Stimulated activated CD8-positive, alpha-beta memory T cell treated with anti-CD3 and anti-CD28 coated beads, Interleukin-7, amount 100 ng/mL, for 24 hours (primary cell): ENCODE measurements around the gene DEPDC4.
"Not testable (repeated sequence)": the region's sequence is repeated elsewhere in the genome, so short reads cannot be mapped to it uniquely, and the experiment has no call there.

Experiments used
- DNase-seq: peaks from one replicate; pipeline ENCODE4 v3.0.0-alpha.2; 2020; ENCODE audit warnings: low read depth

DEPDC4 gene

DNA sequence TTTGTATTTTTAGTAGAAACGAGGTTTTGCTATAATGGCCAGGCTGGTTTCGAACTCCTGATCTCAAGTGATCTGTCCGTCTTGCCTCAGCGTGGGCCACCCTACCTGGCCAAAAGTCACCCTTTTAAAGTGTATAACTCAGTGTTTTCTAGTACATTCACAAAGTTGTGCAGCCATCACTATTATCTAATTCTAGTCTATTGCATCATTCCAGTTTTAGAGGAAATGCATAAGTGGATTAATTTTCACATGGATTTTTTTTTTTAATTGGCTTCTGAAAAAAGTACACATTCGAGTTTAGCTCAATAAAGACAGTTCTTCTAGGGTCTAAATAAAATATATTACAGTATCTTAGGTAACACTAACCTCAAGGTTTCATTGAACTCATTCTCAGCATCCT, 3.7 kb downstream of the DEPDC4 start:
- DNase-seq = no peak

DNA sequence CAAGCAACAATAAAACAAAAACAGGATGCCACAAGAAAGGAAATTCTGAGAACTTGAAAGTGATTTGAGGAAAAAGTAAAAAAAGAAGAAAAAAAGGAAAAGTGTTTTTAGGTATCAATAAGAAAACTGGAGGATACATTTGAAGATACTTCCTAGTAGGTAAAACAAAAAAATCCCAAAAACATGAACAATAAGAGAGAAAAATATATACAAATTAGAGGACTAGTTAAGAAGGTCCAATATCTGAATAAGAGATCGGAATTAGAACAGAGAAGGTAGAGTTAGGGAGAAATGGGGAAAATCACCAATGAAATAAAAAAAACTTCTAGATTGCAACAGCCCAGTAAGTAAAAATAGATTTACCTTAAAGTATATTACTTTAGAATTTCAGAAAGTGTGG, 8.8 kb downstream of the DEPDC4 start:
- no peak for DNase-seq

GRCh38 chr12:100254876-100255275, 12.0 kb downstream of the DEPDC4 start:
- DNase-seq = no peak

DNA sequence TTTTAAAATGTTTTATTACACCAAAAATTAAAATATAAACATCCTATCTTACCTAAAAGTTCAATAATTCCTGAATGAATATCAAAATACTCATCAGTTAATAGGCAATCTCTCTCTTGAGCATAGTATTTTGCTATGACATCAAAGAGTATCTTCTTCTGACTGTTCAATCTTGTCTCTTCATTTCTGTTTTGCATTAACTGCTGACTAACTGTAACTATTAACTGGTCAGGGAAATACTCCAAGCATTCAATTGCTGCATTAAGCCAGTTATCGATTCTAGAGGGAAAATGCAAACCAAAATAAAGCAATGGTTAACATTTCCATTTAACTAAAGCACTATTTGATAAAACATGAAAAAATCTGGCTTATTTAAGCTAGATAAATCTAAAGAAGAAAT, 13.4 kb downstream of the DEPDC4 start:
- DNase-seq = no peak

DNA sequence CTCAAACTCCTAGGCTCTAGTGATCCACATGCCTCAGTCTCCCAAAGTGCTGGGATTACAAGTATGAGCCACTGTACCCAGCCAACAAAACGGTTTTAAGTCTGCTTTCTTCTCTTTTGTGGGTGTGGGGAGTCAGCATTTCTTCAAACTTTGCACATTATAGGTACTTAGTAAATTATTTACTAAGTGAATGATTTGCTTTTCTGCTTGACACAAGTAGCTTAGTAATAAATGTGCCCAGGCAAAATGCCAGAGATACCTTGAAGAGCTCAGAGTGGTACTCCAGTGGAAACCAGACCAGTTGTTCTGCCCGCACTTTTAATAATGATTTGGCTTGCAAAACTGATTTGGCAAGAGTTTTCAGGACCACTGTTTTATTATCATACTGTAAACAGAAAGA, 15.0 kb downstream of the DEPDC4 start:
- DNase-seq = no peak

- DNase-seq = no peak
Observed at GRCh38 chr12:100249941-100250340, 16.9 kb downstream of the DEPDC4 start.

DNA sequence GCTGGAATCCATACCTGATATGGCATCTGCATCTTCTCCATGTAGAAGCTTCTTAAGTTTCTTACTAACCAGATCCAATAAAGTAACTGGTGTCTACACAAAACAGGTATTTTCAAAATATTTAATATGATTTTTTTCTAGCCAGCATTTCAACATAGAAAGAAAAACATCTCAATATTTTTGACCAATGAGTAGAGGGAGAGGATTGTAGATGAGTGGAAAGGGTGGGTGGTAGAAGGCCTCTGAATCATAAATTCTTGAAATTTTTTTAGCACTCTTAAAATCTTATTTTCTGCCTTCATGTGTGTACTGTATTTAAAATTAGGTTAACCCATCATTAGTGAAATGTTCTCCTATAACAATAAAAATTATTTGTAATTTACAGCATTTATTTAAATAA, 18.0 kb downstream of the DEPDC4 start:
- DNase-seq = no peak

DNA sequence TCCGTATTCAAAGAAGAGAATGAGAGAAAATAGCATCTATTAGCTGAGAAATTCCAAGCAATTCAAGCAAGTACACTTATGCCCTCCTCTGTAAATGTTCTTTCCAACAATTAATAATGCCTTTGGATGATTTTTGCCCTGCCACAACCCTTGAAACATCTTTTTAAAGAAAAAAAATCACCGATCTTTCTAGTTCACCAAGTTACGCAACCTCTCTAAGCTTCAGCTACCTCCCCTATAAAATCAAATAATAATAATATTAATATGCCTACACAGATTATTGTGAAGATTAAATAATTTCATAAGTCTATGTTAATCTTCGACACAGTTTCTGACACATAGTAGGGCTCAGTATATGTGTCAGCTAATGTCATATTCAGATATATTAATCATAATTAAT, 19.1 kb downstream of the DEPDC4 start:
- DNase-seq = no peak

GRCh38 chr12:100243137-100243536, 23.7 kb downstream of the DEPDC4 start:
- no peak for DNase-seq

DNA sequence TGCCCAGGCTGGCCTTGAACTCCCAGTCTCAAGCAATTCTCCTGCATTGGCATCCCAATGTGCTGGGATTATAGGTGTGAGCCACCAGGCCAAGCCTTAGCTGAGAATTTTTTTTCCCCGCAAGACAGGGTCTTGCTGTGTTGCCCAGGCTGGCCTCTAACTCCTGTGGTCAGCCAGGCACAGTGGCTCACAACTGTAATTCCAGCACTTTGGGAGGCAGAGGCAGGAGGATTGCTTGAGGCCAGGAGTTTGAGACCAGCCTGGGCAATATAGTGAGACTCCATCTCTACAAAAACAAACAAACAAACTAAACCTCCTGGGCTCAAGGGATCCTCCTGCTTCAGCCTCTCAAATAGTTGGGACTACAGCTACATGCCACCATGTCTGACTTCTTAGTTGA, 27.3 kb downstream of the DEPDC4 start:
- no peak for DNase-seq

DNA sequence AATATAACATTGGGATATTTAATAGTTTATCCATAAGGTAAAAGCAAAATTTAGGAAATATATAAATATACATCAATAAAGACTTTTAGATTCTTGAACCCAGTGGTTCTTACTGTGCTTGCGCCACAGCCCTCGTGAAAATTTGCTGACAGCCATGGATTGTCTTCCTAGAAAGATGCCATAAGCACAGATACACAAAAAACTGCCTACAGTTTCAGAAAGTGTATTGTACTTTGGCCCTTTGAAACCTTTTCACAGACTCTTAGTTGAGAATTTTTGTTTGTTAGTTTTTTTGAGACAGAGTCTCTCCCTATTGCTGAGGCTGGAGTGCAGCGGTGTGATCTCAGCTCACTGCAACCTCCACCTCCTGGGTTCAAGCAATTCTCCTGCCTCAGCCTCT, 28.1 kb downstream of the DEPDC4 start:
- DNase-seq = no peak

DNA sequence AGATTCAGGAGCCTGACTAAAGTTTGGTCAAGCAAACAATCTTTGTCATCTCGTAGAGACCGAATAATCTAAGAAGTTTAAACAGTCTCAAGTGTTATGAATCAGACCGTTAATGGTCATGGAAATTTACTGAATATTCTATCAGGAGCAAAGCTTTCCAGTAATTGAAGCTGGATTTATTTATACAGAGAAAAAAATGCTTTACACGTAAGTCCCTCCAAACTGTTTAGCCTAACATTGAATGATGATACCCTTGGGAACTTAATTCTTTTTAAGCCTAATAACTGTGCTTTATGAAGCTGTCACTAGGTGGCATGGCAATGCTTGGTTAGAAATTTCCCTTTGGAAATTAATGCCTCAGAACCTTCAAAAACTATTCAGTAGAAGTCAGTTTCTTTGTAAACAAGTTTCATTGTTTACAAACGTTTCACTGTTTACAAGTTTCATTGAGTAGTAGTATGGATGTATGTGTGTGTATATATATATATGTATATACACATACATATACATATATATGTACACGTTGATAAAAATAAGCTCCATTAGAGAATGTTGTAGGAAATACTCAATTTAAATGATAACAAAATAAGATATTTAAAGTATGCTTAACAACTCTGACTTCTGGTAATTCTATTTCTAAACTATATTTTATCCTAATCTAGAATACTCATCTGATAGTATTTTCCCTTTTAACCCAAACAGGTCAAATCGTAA, 32.1 kb downstream of the DEPDC4 start:
- no peak for DNase-seq

- DNase-seq = no peak
Observed at GRCh38 chr12:100234166-100234565, 32.7 kb downstream of the DEPDC4 start.

DNA sequence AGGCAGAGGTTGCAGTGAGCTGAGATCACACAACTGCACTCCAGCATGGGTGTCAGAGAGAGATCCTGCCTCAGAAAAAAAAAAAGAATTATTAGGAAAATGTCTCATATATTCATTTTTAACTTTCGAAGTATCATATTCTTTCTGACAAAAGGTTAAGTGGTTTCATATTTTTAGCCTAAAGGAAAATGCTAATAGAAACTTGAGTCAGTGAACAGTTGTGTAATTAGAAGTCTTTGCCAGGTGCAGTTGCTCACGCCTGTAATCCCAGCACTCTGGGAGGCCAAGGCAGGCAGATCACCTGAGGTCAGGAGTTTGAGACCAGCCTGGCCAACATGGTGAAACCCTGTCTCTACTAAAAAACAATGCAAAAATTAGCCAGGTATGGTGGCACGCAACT, 35.0 kb downstream of the DEPDC4 start:
- not testable (repeated sequence) for DNase-seq

GRCh38 chr12:100229876-100230275, 37.0 kb downstream of the DEPDC4 start:
- no peak for DNase-seq

DNA sequence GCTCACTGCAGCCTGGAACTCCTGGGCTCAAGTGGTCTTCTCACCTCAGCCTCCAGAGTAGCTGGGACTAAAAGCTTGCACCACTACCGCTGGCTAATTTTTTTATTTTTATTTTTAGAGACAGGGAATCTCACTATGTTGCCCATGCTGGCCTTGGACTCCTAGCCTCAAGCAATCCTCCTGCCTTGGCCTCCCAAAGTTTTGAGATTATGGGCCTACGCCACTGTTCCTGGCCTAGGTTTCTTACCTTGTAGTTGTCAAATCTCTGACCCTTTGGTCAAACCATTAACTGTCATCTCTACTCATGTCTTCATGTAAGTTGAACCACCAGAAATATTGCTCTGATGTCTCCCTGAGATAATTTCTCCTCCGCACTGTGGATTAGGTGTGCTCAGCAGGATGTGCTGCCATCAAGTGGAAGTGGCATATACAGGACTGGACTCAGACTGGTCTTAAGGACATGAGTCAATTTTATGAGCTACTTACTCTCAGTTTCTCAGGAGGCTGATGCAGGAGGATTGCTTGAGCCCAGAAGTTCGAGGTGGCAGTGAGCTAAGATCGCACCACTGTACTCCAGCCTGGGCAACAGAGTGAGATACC, 37.7 kb downstream of the DEPDC4 start:
- no peak for DNase-seq

DNA sequence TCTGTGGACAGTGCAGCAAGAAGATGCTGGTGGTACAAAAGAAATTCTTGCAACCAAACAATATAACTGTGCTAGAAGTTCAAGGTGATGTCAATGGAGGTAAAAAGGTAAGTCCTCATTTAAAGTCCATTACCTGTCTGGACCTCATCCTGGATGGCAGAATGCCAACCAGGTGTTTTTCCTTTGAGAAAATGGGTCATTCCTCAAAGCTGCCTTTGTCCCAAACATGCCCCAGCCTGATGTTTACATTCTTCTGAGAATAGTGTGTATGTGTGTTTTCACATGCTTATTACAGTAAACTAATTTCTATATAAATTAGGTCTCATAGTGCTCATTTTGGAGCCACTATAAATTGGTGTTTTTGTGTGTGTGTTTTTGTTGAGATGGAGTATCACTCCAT, 41.4 kb downstream of the DEPDC4 start:
- DNase-seq = no peak

DNA sequence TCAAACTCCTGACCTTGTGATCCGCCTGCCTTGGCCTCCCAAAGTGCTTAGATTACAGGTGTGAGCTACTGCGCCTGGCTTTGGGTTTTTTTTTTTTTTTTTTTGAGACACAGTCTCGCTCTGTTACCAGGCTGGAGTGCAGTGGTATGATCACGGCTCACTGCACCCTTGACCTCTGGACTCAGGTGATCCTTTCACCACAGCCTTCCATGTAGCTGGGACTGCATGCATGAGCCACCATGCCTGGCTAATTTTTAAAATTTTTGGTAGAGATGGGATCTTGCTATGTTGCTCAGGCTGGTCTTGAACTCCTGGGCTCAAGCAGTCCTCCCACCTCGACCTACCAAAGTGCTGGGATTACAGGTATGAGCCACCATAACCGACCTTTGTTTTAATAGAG, 44.7 kb downstream of the DEPDC4 start:
- not testable (repeated sequence) for DNase-seq

- DNase-seq = no peak
Observed at GRCh38 chr12:100221523-100221922, 45.4 kb downstream of the DEPDC4 start.

DNA sequence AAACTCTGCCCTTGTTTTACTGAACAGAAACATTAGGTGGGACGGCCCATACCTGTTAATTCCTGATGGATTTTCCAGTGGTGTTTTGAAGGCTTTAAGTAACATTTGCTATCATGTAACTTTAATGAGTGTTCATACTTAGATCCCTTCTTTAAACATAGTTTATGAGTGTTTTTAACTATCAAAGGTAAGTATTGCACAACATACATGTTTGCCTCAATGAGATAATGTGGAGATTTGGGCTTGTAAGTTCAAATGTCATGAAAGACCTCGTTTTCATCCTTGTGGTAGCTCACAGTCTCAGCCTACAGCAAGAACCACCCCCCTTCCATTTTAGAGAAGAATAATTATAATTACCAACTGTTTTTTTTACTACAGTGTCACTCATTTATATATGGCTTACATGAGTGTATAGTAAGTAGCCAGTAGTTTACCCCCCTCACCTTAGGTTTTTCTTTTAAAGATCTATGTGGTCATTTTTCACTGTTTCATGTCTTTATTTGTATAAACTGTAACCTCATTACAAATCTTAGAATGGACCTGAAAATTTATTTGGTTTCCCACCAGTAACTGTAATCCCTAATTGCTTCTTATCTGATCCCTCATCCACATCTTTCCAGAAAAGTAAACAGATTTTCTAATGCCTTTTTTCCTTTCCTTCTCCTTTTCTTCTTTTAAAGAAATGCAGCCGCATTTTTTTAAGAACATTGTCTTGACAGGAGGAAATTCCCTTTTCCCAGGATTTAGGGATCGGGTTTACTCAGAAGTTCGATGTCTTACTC, 47.4 kb downstream of the DEPDC4 start:
- DNase-seq = no peak

- no peak for DNase-seq
Observed at GRCh38 chr12:100216337-100216736, 50.5 kb downstream of the DEPDC4 start.

- no peak for DNase-seq
Observed at GRCh38 chr12:100215209-100215608, 51.7 kb downstream of the DEPDC4 start.

DNA sequence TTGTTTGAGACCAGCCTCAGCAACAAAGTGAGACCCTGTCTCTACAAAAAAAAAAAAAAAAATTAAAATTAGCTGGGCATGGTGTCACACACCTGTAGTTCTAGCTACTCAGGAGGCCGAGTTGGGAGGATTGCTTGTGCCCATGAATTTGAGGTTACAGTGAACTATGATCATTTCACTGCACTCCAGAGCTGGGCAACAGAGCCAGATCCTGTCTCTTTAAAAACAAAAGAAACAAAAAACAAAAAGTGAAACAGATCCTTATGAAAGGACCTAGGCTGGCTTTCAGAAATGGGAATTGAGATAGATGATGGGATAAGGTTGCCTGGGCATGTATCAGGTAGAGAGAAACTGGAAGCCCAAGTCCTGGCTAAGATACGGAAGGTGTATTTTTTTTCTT, 52.4 kb downstream of the DEPDC4 start:
- no peak for DNase-seq
